NOMO-1 (cell line): ENCODE measurements around the gene INTS11.

Experiments
- DNase-seq, 2 experiments: peaks; one replicate each; lab custom pipeline; 2025; ENCODE audit not compliant: unreplicated experiment in 2 of 2; lab: John Stamatoyannopoulos, UW

The INTS11 gene

DNA sequence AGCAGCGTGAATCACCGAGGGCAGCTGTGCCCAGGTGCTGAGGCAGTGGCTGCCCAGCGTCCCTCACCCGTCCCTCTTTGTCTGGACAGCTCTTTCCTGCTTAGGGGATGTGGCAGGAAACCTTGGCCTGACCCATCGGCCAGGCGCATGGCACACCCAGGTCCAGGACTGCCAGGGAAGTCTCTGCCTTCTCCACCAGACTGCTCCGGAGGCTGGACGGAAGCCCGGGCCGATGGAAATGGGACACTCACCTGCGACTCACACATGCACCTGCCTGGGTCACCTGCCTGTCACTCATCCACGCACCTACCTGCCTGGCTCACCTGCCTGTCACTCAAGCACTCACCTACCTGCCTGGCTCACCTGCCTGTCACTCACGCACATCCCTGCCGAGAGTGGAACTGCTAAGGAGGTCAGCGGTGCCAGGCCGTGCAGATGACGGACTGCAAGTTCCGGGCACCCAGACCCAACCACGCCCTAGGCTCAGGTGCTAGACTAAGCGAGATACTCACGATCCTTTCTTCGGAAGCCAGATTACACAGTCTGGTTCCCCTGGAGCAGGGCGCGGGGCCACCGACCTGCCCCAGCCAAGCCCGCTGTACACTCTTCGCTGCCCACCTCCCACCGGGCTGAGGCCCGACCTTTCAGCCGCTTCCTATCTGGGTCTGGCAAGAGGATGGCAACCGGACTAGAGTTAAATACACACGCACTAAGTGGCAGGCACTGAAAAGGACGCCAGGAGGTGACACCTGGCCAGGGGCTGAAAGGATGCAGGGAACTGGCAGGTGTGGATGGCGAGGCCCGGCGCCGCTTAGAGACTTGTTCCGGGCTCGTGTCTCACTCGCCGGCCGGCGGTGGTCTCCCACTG is 51.9 kb downstream of the INTS11 start:
- peak in 1 of 2 experiments; percentile 7 for DNase-seq

DNA sequence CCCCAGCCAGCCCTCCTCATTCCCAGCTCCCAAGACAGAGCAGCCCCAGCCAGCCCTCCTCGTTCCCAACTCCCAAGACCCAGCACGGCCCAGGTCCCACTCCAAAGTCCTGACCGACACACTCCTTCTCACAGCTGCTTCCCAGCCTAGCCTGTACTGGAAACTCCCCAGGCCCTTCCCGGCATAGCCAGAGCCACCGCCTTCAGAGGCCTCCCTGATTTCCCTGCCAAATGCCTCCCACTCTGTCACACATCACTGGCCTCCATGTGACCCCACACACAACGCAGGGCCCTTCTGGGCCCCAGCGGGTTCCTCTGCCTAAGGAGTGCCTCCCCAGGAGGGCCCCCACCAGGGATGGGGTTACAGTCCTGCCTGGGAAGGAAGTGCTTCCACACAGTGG is 53.6 kb downstream of the INTS11 start:
- DNase-seq = no peak

DNA sequence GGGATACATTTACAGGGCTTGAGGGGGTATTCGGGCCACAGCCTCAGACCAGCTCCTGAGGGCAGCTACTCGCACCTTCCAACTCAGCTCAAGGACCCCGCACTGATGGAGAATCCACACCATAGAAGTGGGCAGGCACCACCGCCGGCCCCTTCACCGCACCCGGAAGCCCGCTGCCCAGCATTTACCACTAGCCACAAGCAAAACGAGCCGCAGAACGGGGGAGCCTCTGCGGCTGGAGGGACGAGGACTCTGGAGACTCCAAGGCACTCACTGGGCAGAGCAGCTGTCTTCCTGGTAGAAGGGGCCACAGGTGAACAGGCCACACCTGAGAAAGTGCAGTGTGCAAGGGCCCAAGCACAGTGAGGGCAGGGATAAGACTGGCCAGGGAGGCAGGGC is 56.2 kb downstream of the INTS11 start:
- DNase-seq = no peak

- no peak for DNase-seq
These were observed 56.8 kb downstream of the INTS11 start for GRCh38 chr1:1267488-1268283.

DNA sequence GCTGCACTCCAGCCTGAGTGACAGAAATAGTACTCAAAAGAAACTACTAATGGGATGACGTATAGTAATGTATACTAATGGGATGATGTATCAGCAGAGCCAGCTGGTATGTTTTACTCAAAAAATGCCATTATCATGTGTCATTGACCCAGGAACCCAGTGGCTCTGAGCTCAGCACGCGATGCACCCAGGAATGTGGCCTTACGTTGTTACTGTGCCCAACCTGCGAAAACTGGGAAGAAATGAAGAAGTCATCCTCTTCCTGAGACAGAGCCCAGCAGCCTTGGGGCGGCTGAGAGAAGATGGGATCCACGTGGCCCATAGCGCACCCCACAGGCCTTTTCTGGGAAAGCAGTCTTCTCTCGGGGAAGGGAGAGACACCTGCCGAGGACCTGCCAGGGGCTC is 59.6 kb downstream of the INTS11 start:
- no peak for DNase-seq

- no peak for DNase-seq
These were observed 60.4 kb downstream of the INTS11 start for GRCh38 chr1:1264026-1264425.

DNA sequence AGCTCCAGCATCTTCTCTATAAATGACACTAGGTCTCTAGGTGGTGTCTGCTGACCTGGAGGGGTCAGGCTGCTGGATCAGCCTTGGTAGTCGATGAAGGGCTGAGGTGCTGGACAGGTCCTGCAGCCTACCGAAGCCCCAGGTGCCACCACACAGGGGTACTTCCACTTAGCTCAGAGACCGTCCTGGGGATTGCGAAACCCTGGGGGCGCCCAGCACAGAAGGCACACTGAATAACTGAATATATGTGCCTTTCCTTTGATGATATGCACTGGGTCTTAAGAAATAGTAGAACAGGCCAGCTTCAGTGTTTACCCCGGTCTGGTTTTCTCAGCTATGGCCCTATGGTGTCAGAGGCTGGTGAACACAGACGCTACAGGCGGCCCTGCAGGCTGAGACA is 61.7 kb downstream of the INTS11 start:
- DNase-seq = no peak

DNA sequence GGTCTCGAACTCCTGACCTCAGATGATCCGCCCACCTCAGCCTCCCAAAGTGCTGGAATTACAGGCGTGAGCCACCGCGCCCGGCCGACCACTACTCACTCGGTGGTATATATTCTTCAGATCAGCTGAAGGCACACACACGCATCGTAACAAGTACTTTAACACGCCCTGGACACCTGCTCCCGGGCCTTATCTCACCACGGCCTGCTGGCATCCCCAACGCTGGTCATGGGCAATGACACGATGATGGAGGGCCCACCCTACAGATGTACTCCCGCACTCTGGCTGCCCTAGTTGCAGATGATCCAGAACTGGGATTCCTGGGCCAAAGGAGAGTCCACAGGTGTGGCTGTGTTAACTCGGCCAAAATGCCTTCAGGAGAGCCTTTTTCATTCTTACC is 62.4 kb downstream of the INTS11 start:
- no peak for DNase-seq
